T-helper 1 cell treated with Interleukin-12 subunit alpha and Interleukin-12 subunit beta and Interleukin-4 antibody, amounts not matched to agents 30 ng/mL and 1 ng/mL, for 36 hours (primary cell): ENCODE results near the gene SPTBN5. TPM values are rescaled to one million over a fixed set of nuclear protein-coding genes. Genes with fewer than 3 reads are reported as not detected.

ENCODE experiments used
- intact Hi-C: fragments of 100-400 bp; cut with micrococcal nuclease; formaldehyde crosslinking; loops from one replicate; pipeline ENCODE4 v1.15.1; 2024
- total RNA-seq: library from RNA; stranded (reverse); gene quantifications from 2 replicates; pipeline ENCODE4 v1.2.3, GENCODE V29; 2022

Gene SPTBN5
- total RNA-seq, 1 donor from 2014 or later = 4.7 TPM

GRCh38 chr15:41828807-41829141 lies 65.1 kb downstream of the SPTBN5 start:
- intact Hi-C loops = loop anchor here (1.0 to 10.0 kb wide), 12 partner anchors 17 to 906 kb away; partner anchors contain the start of genes CDAN1, EHD4, INO80 and ITPKA

GRCh38 chr15:41827880-41828806 lies 65.7 kb downstream of the SPTBN5 start, which contains the start of gene JMJD7:
Gene JMJD7 (plus strand): TSS chr15:41828092. CDS start chr15:41828125, 33 bp downstream.
- intact Hi-C loops = loop anchor here (1.0 to 10.0 kb wide), 13 partner anchors 17 to 907 kb away; partner anchors contain the start of genes CDAN1, CHAC1, EHD4 and INO80

GRCh38 chr15:41827290-41827879 lies 66.5 kb downstream of the SPTBN5 start:
- intact Hi-C loops = loop anchor here (2.0 to 10.0 kb wide), 6 partner anchors 230 to 907 kb away; partner anchors contain the start of genes CDAN1, CHAC1, ITPKA and TYRO3

- intact Hi-C loops = loop anchor here (2.0 to 10.0 kb wide), 6 partner anchors 231 to 909 kb away; partner anchors contain the start of genes CDAN1, CHAC1, ITPKA and TYRO3
Observed at GRCh38 chr15:41825572-41826535, 68.0 kb downstream of the SPTBN5 start.

- intact Hi-C loops = loop anchor here (5.0 to 10.0 kb wide), 5 partner anchors 232 to 910 kb away; partner anchors contain the start of genes CDAN1, ITPKA and TYRO3
Observed at GRCh38 chr15:41825145-41825544, 68.7 kb downstream of the SPTBN5 start.

GRCh38 chr15:41824062-41824745 lies 69.6 kb downstream of the SPTBN5 start:
- intact Hi-C loops = loop anchor here (10.0 kb wide), 2 partner anchors 539 to 911 kb away; partner anchors contain the start of gene CDAN1

GRCh38 chr15:41823502-41823901 lies 70.4 kb downstream of the SPTBN5 start:
- intact Hi-C loops = loop anchor here (10.0 kb wide), 2 partner anchors 539 to 911 kb away; partner anchors contain the start of gene CDAN1

- intact Hi-C loops = loop anchor here (10.0 kb wide), 2 partner anchors 538 to 912 kb away; partner anchors contain the start of gene CDAN1
Observed at GRCh38 chr15:41822957-41823356, 70.9 kb downstream of the SPTBN5 start.

GRCh38 chr15:41822471-41822870 lies 71.4 kb downstream of the SPTBN5 start:
- intact Hi-C loops = loop anchor here (10.0 kb wide), 2 partner anchors 538 to 912 kb away; partner anchors contain the start of gene CDAN1

- intact Hi-C loops = loop anchor here (10.0 kb wide), 2 partner anchors 537 to 913 kb away; partner anchors contain the start of gene CDAN1
Observed at GRCh38 chr15:41821831-41822230, 72.0 kb downstream of the SPTBN5 start.

- intact Hi-C loops = loop anchor here (10.0 kb wide), 2 partner anchors 536 to 914 kb away; partner anchors contain the start of gene CDAN1
Observed at GRCh38 chr15:41820791-41821423, 72.9 kb downstream of the SPTBN5 start.

- intact Hi-C loops = loop anchor here (10.0 kb wide), 2 partner anchors 535 to 915 kb away; partner anchors contain the start of gene CDAN1
Observed at GRCh38 chr15:41819455-41820050, 74.3 kb downstream of the SPTBN5 start.

GRCh38 chr15:41817781-41818180 lies 76.1 kb downstream of the SPTBN5 start:
- intact Hi-C loops = no loop called here

GRCh38 chr15:41817327-41817726 lies 76.5 kb downstream of the SPTBN5 start:
- intact Hi-C loops = no loop called here

GRCh38 chr15:41816788-41817187 lies 77.1 kb downstream of the SPTBN5 start:
- intact Hi-C loops = no loop called here

GRCh38 chr15:41814534-41814933 lies 79.3 kb downstream of the SPTBN5 start:
- intact Hi-C loops = no loop called here

- intact Hi-C loops = no loop called here
Observed at GRCh38 chr15:41813426-41813825, 80.4 kb downstream of the SPTBN5 start.

GRCh38 chr15:41812820-41813375 lies 81.0 kb downstream of the SPTBN5 start:
- intact Hi-C loops = no loop called here
